HL-60/S4 treated with phorbol 12-myristate 13-acetate at 8.2 ng/mL for 4 days and 3 days (cell line): ENCODE results near the gene SH3D19.
"Not testable (repeated sequence)": the region's sequence is repeated elsewhere in the genome, so short reads cannot be mapped to it uniquely, and the experiment has no call there.

Experiments
- in situ Hi-C: fragments of 300-500 bp; cut with MboI; formaldehyde crosslinking; loops from 2 replicates; pipeline ENCODE4 v1.15.0; 2022; ENCODE audit warnings: low sequenced_read_pairs

The SH3D19 gene

GRCh38 chr4:151163855-151164254 lies 161.6 kb downstream of the SH3D19 start:
- in situ Hi-C loops: no loop called here

- in situ Hi-C loops: no loop called here
These were observed 166.4 kb downstream of the SH3D19 start for GRCh38 chr4:151158979-151159378.

- in situ Hi-C loops: no loop called here
These were observed 167.9 kb downstream of the SH3D19 start for GRCh38 chr4:151157543-151157942.

- in situ Hi-C loops: no loop called here
These were observed 171.8 kb downstream of the SH3D19 start for GRCh38 chr4:151153585-151153984.

- in situ Hi-C loops: no loop called here
These were observed 173.4 kb downstream of the SH3D19 start for GRCh38 chr4:151152028-151152427.

- in situ Hi-C loops: no loop called here
These were observed 174.4 kb downstream of the SH3D19 start for GRCh38 chr4:151150821-151151580.

GRCh38 chr4:151148261-151148660 lies 177.1 kb downstream of the SH3D19 start:
- in situ Hi-C loops: no loop called here

GRCh38 chr4:151147000-151147399 lies 178.4 kb downstream of the SH3D19 start:
- in situ Hi-C loops: no loop called here

GRCh38 chr4:151144329-151145072 lies 180.9 kb downstream of the SH3D19 start:
- in situ Hi-C loops: no loop called here

- in situ Hi-C loops: no loop called here
These were observed 181.6 kb downstream of the SH3D19 start for GRCh38 chr4:151143811-151144210.

- in situ Hi-C loops: no loop called here
These were observed 182.2 kb downstream of the SH3D19 start for GRCh38 chr4:151143162-151143561.

- in situ Hi-C loops: no loop called here
These were observed 182.6 kb downstream of the SH3D19 start for GRCh38 chr4:151142758-151143157.

- in situ Hi-C loops: no loop called here
These were observed 185.6 kb downstream of the SH3D19 start for GRCh38 chr4:151139814-151140213.

- in situ Hi-C loops: not testable (repeated sequence)
These were observed 189.4 kb downstream of the SH3D19 start for GRCh38 chr4:151136048-151136447.

GRCh38 chr4:151133311-151133710 lies 192.1 kb downstream of the SH3D19 start:
- in situ Hi-C loops: no loop called here

- in situ Hi-C loops: no loop called here
These were observed 195.6 kb downstream of the SH3D19 start for GRCh38 chr4:151129796-151130195.

- in situ Hi-C loops: no loop called here
These were observed 207.9 kb downstream of the SH3D19 start for GRCh38 chr4:151117371-151117962.

- in situ Hi-C loops: no loop called here
These were observed 210.4 kb downstream of the SH3D19 start for GRCh38 chr4:151114986-151115385.

- in situ Hi-C loops: no loop called here
These were observed 211.1 kb downstream of the SH3D19 start for GRCh38 chr4:151114338-151114737.

GRCh38 chr4:151110236-151110635 lies 215.2 kb downstream of the SH3D19 start:
- in situ Hi-C loops: no loop called here

GRCh38 chr4:151107063-151107462 lies 218.3 kb downstream of the SH3D19 start:
- in situ Hi-C loops: no loop called here
